Suprapubic skin (tissue), 4 donors: ENCODE measurements around the gene EPHB1. TPM values are rescaled to one million over a fixed set of nuclear protein-coding genes. Genes with fewer than 3 reads are reported as not detected.

Source experiments
- DNase-seq, 2 donors: peaks; one replicate each; pipeline ENCODE4 v3.0.0-alpha.2; 2019; ENCODE audit warnings: low spot score in 2 of 2
- H3K27ac ChIP-seq: fragments of 200-600 bp; sonication (generic); one replicate; pipeline ENCODE4 v1.5.1; 2019
- H3K27me3 ChIP-seq: fragments of 200-600 bp; sonication (generic); one replicate; pipeline ENCODE4 v1.5.1; 2019
- H3K36me3 ChIP-seq: fragments of 200-600 bp; sonication (generic); one replicate; pipeline ENCODE4 v1.5.1; 2019
- H3K4me1 ChIP-seq: fragments of 200-600 bp; sonication (generic); one replicate; pipeline ENCODE4 v1.5.1; 2019
- H3K4me3 ChIP-seq: fragments of 200-600 bp; sonication (generic); one replicate; pipeline ENCODE4 v1.5.1; 2019; ENCODE audit warnings: mild to moderate bottlenecking
- H3K9me3 ChIP-seq: fragments of 200-600 bp; sonication (generic); one replicate; pipeline ENCODE4 v1.5.1; 2019
- CTCF ChIP-seq, 2 donors: fragments of 200-600 bp in 1 of 2; fragments of 450-650 bp in 1 of 2; sonication (generic) in 1 of 2; IDR thresholded peaks; one replicate each; pipeline ENCODE4 v1.5.1; 2016 to 2019; ENCODE audit warnings: antibody characterized with exemption in 2 of 2, mild to moderate bottlenecking in 1 of 2, moderate library complexity in 1 of 2
- EP300 ChIP-seq: sonication (generic); formaldehyde crosslinking; IDR thresholded peaks from one replicate; pipeline ENCODE4 v1.6.1; 2017; ENCODE audit warnings: antibody characterized with exemption
- POLR2A ChIP-seq, 2 donors: fragments of 450-650 bp; IDR thresholded peaks; one replicate each; pipeline ENCODE4 v1.6.1; 2017; ENCODE audit warnings: antibody characterized with exemption in 2 of 2, mild to moderate bottlenecking in 2 of 2, moderate library complexity in 2 of 2
- POLR2AphosphoS5 ChIP-seq, 3 donors: sonication (generic); formaldehyde crosslinking; IDR thresholded peaks; one replicate each; pipeline ENCODE4 v1.6.1; 2017; ENCODE audit warnings: antibody characterized with exemption in 3 of 3
- WGBS: methylation state at CpG from one replicate; pipeline ENCODE4 v1.1.5; 2018; 5-methylcytosine and 5-hydroxymethylcytosine counted together
- total RNA-seq, 4 donors: library from RNA; depleted of rRNA; stranded (reverse); fragments of >200 nt; gene quantifications; one replicate each; pipeline ENCODE4 v1.1.0, GENCODE V29; 2016

The EPHB1 gene
- total RNA-seq, 4 donors from 2014 or later = 8.5 to 30.7 (median 18.5) TPM

GRCh38 chr3:134797741-134798451, 2.8 kb downstream of the EPHB1 start:
- peaks cover 27% of the 10 kb centered on the region for H3K27me3 ChIP-seq
- no peak overlapping the region for H3K27ac ChIP-seq
- 67% methylated on average over 13 of the region's 13 CpGs for WGBS

GRCh38 chr3:134798681-134799311, 3.7 kb downstream of the EPHB1 start:
- DNase-seq = no peak
- H3K27me3 ChIP-seq = peaks cover 27% of the 10 kb centered on the region
- peaks cover 32% of the 10 kb centered on the region for H3K4me1 ChIP-seq
- no peaks in the 10 kb centered on the region for H3K9me3 ChIP-seq
- no peak overlapping the region for H3K27ac ChIP-seq
- no peak overlapping the region for H3K4me3 ChIP-seq
- H3K36me3 ChIP-seq = no peaks in the 10 kb centered on the region
- 59% methylated on average over 8 of the region's 9 CpGs for WGBS
- TF ChIP-seq POLR2AphosphoS5 (IDR thresholded peaks at IDR 0.05) (no peak), POLR2A (IDR thresholded peaks at IDR 0.05) (no peak), CTCF (IDR thresholded peaks at IDR 0.05) (no peak), EP300 (no peak)

More at GRCh38 chr3:134797741-134798451, 2.8 kb downstream of the EPHB1 start:
- Histone ChIP-seq H3K36me3 (no peaks in the 10 kb centered on the region), H3K9me3 (no peaks in the 10 kb centered on the region), H3K4me1 (peaks cover 32% of the 10 kb centered on the region), H3K4me3 (no peak overlapping the region)
- TF ChIP-seq CTCF (IDR thresholded peaks at IDR 0.05) (no peak), POLR2AphosphoS5 (IDR thresholded peaks at IDR 0.05) (no peak), POLR2A (IDR thresholded peaks at IDR 0.05) (no peak), EP300 (no peak)
- DNase-seq = no peak

GRCh38 chr3:134799393-134799792, 4.3 kb downstream of the EPHB1 start:
- Histone ChIP-seq H3K27ac (no peak overlapping the region), H3K36me3 (no peaks in the 10 kb centered on the region), H3K9me3 (no peaks in the 10 kb centered on the region), H3K4me3 (no peak overlapping the region), H3K27me3 (peaks cover 27% of the 10 kb centered on the region), H3K4me1 (peaks cover 32% of the 10 kb centered on the region)
- no peak for DNase-seq
- TF ChIP-seq EP300 (no peak), CTCF (IDR thresholded peaks at IDR 0.05) (no peak)
- WGBS = 54% methylated on average over 5 of the region's 6 CpGs

GRCh38 chr3:134801204-134801958, 6.3 kb downstream of the EPHB1 start:
- 85% methylated on average over 6 of the region's 6 CpGs for WGBS
- H3K36me3 ChIP-seq = no peaks in the 10 kb centered on the region
- H3K4me3 ChIP-seq = no peak overlapping the region
- no peaks in the 10 kb centered on the region for H3K9me3 ChIP-seq
- no peak for TF ChIP-seq POLR2A (IDR thresholded peaks at IDR 0.05)
- no peak for TF ChIP-seq CTCF (IDR thresholded peaks at IDR 0.05)
- no peak for TF ChIP-seq EP300
- TF ChIP-seq POLR2AphosphoS5 (IDR thresholded peaks at IDR 0.05) = no peak
- no peak overlapping the region for H3K27ac ChIP-seq
- H3K4me1 ChIP-seq = peaks cover 14% of the 10 kb centered on the region
- DNase-seq = no peak
- peaks cover 15% of the 10 kb centered on the region for H3K27me3 ChIP-seq
